ENCODE data around the gene PHYH.

DNA sequence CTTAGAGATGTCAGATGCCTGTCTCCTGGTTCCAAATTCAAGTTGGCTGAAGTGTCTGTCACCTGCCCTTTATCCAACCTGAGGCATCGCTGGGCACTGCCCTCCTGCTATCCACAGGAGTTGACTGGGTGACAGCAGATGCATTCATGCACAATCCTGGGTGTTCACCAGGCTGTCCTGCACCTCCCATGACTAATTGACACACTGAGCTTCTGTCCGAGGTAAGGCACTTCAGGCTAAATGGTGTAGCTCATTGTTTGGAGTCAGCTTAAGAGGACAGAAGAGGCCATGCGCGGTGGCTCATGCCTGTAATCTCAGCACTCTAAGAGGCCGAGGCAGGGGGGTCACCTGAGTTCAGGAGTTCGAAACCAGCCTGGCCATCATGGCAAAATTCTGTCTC is 68.1 kb downstream of the PHYH start:
- TF ChIP-seq, protein P1, sequence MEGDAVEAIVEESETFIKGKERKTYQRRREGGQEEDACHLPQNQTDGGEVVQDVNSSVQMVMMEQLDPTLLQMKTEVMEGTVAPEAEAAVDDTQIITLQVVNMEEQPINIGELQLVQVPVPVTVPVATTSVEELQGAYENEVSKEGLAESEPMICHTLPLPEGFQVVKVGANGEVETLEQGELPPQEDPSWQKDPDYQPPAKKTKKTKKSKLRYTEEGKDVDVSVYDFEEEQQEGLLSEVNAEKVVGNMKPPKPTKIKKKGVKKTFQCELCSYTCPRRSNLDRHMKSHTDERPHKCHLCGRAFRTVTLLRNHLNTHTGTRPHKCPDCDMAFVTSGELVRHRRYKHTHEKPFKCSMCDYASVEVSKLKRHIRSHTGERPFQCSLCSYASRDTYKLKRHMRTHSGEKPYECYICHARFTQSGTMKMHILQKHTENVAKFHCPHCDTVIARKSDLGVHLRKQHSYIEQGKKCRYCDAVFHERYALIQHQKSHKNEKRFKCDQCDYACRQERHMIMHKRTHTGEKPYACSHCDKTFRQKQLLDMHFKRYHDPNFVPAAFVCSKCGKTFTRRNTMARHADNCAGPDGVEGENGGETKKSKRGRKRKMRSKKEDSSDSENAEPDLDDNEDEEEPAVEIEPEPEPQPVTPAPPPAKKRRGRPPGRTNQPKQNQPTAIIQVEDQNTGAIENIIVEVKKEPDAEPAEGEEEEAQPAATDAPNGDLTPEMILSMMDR (IDR thresholded peaks at IDR 0.05; ENCODE audit: insufficient read depth, low read length, poor library complexity, severe bottlenecking) = no peak
- TF ChIP-seq EZH2phosphoT487 (conservative IDR thresholded peaks at IDR 0.05; ENCODE audit: low read length) = no peak
